ENCODE measurements around the gene DHX58.

DHX58 gene

DNA sequence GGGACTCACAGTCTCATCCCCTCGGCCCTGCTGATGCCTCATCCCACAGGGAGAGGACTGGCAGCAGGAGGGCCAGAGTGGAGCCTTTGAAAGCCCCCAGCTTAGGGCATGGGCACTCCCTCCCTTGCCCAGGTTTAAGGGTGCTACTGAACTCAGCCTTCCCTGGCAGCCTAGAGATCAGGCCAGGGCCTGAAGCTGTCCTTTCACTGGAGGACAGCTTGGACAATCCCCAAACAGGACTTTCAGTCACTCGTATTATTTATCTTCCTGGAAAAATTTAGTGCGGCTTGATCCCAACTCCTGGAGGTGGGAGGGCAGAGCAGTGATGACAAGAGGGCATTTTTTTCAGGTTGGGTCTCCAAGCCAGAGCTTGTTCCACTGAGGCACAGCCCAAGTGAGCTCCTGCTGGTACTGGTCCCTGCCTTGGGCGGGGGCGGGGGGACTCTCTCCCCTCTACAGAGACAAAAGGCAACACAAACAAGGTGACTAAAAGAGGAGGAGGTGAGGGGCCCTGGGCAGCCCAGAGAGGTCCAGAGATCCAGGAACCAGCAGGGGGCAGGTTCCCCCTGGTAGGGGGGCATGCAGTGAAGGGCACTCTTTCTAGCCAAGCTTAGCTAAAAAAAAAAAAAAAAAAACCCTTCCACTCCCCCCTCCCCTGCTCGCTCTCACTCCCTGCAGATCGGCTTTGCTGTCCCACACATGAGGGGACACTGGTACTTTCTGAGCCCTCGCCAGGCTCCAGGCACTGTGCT lies 16.0 kb downstream of the DHX58 start:
- Histone ChIP-seq H3K36me3 (ENCODE audit: control insufficient read depth, insufficient read depth, low read length) (peaks cover 3% of the 10 kb centered on the region; the same call in 1 of the 2 replicates), H3K27me3 (ENCODE audit: control insufficient read depth, insufficient read depth, low read length) (peaks cover 13% of the 10 kb centered on the region; the same call in 1 of the 2 replicates), H3K9me3 (ENCODE audit: control insufficient read depth, insufficient read depth, low read length) (no peaks in the 10 kb centered on the region), H3K4me1 (ENCODE audit: control insufficient read depth, insufficient read depth, low read length) (peaks cover 1% of the 10 kb centered on the region), H3K4me3 (ENCODE audit: low read length) (no peak overlapping the region), H3K27ac (ENCODE audit: low read length) (no peak overlapping the region)
- DNase-seq (ENCODE audit: low read depth, low spot score), result no peak
- no CpG with 5 or more reads among the region's 8 CpGs for WGBS (ENCODE audit: insufficient coverage, insufficient read length)

DNA sequence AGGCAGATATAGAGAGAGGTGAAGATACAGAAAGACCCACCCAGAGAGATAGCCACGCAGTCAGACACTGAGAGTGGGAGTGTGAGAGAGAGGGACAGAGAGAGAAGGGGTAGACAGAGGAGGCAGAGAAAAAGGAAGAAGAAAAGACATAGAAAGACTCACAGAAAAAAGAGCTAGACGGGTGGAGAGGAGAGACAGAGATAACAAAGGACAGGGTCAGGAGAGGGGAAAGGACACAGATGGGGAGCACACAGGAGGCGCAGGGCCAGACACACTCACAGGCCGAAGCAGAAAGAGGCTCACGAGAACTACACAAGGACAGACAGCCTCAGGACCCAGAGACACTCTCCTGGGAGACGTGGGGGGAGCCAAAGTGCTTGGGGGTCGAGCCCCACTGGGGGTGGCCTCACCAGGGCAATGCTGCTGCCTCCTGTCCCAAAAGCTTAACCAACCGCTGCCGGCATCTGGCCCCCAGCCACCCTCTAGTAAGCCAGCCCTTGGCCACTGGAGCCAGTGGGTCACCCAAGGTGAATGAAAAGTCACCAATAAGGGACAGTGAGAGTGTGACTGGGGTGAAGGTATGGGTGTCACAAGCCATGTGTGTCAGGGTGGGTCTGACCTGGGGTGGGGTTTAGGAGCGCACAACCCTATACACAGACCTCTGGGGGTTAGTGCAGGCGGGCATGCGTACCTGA lies 18.0 kb downstream of the DHX58 start:
- H3K36me3 ChIP-seq (ENCODE audit: control insufficient read depth, insufficient read depth, low read length), result peaks cover 3% of the 10 kb centered on the region; the same call in 1 of the 2 replicates
- H3K27me3 ChIP-seq (ENCODE audit: control insufficient read depth, insufficient read depth, low read length), result peaks cover 13% of the 10 kb centered on the region; the same call in 1 of the 2 replicates
- H3K4me1 ChIP-seq (ENCODE audit: control insufficient read depth, insufficient read depth, low read length), result peaks cover 1% of the 10 kb centered on the region
- no CpG with 5 or more reads among the region's 12 CpGs for WGBS (ENCODE audit: insufficient coverage, insufficient read length)
- no peak overlapping the region for H3K27ac ChIP-seq (ENCODE audit: low read length)
- no peaks in the 10 kb centered on the region for H3K9me3 ChIP-seq (ENCODE audit: control insufficient read depth, insufficient read depth, low read length)
- H3K4me3 ChIP-seq (ENCODE audit: low read length), result no peak overlapping the region
- DNase-seq (ENCODE audit: low read depth, low spot score), result no peak

DNA sequence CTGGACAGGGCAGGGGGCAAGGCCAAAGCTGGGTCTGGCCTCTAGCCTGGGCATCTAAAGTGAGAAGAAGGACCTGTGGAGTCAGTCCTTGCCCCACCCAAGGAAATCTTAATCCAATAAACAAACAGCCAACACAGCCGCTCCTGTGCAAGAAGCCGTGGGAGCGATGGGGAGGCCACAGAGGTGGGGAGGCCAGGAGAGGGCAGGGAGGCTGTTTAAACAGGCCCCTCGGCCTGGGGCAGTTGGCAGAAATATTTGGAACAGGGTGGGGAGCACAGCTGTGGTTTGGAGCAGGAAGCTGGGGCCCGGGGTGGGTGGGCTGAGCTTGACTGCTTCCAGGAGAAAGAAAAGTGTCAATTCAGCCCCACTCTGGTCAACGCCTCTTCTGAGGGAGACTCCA lies 19.6 kb downstream of the DHX58 start:
- H3K4me1 ChIP-seq (ENCODE audit: control insufficient read depth, insufficient read depth, low read length), result peaks cover 1% of the 10 kb centered on the region; the same call in 1 of the 2 replicates
- peaks cover 3% of the 10 kb centered on the region; the same call in 1 of the 2 replicates for H3K36me3 ChIP-seq (ENCODE audit: control insufficient read depth, insufficient read depth, low read length)
- no CpG with 5 or more reads among the region's 6 CpGs for WGBS (ENCODE audit: insufficient coverage, insufficient read length)
- H3K4me3 ChIP-seq (ENCODE audit: low read length), result no peak overlapping the region
- H3K9me3 ChIP-seq (ENCODE audit: control insufficient read depth, insufficient read depth, low read length), result no peaks in the 10 kb centered on the region
- H3K27me3 ChIP-seq (ENCODE audit: control insufficient read depth, insufficient read depth, low read length), result peaks cover 10% of the 10 kb centered on the region; the same call in 1 of the 2 replicates
- DNase-seq (ENCODE audit: low read depth, low spot score), result no peak
- no peak overlapping the region for H3K27ac ChIP-seq (ENCODE audit: low read length)

DNA sequence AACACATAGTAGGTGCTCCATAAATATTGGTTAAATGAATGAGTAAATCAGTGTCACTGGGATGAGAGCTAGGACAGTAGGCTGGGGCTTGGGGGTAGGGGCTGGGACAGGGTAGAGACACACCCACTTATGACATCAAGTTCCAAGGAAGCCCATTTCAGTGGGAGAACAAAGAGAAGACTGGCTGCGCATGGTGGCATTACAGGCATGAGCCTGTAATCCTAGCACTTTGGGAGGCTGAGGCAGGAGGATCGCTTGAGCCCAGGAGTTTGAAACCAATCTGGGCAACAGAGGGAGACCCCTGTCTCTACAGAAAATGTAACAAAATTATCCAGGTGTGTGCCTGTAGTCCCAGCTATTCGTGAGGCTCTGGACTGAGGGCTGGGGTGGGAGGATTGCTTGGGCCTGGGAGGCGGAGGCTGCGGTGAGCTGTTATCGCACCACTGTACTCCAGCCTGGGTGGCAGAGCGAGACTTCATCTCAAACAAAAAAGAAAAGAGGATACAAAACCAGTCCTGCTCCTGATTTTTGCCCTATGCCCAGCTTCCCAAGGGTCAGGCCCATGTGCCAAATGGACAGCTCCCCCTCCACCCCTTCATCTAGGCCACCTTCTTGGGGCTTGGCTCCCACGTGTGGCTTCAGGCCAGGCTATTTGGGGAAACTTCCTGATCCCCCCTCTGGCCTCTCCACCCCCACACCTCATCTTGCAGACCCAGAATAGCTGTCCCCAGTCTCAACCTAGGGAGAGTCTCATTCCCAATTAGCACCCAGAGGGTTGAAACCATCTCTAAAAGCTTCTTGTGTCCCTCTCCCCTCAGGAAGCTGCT lies 21.3 kb downstream of the DHX58 start:
- no peak for DNase-seq (ENCODE audit: low read depth, low spot score)
- no CpG with 5 or more reads among the region's 8 CpGs for WGBS (ENCODE audit: insufficient coverage, insufficient read length)
- no peaks in the 10 kb centered on the region for H3K27me3 ChIP-seq (ENCODE audit: control insufficient read depth, insufficient read depth, low read length)
- H3K36me3 ChIP-seq (ENCODE audit: control insufficient read depth, insufficient read depth, low read length), result peaks cover under 1% of the 10 kb centered on the region; the same call in 1 of the 2 replicates
- no peaks in the 10 kb centered on the region for H3K9me3 ChIP-seq (ENCODE audit: control insufficient read depth, insufficient read depth, low read length)
- no peak overlapping the region for H3K27ac ChIP-seq (ENCODE audit: low read length)
- H3K4me3 ChIP-seq (ENCODE audit: low read length), result no peak overlapping the region
- peaks cover 1% of the 10 kb centered on the region; the same call in 1 of the 2 replicates for H3K4me1 ChIP-seq (ENCODE audit: control insufficient read depth, insufficient read depth, low read length)

DNA sequence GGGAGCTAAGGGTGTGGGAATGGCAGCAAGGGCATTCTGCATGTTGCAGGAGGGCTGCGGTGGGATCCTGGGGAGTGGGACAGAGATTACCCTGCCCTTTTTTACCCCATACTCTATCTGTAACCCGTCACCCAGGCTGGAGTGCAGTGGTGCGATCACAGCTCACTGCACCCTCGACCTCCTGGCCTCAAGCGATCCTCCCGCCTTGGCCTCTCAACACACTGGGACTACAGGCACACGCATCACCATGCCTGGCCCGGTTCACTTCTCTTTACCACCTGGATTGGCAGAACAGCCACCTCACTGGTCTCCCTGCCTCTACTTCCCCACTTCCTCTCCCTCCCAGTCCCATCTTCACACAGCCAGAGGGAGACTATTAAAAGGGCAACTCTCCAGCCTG lies 23.8 kb downstream of the DHX58 start:
- H3K27me3 ChIP-seq (ENCODE audit: control insufficient read depth, insufficient read depth, low read length), result no peaks in the 10 kb centered on the region
- no CpG with 5 or more reads among the region's 8 CpGs for WGBS (ENCODE audit: insufficient coverage, insufficient read length)
- H3K4me3 ChIP-seq (ENCODE audit: low read length), result no peak overlapping the region
- H3K9me3 ChIP-seq (ENCODE audit: control insufficient read depth, insufficient read depth, low read length), result no peaks in the 10 kb centered on the region
- H3K27ac ChIP-seq (ENCODE audit: low read length), result no peak overlapping the region
- DNase-seq (ENCODE audit: low read depth, low spot score), result no peak
- peaks cover 1% of the 10 kb centered on the region; the same call in 1 of the 2 replicates for H3K4me1 ChIP-seq (ENCODE audit: control insufficient read depth, insufficient read depth, low read length)
- no peaks in the 10 kb centered on the region for H3K36me3 ChIP-seq (ENCODE audit: control insufficient read depth, insufficient read depth, low read length)

DNA sequence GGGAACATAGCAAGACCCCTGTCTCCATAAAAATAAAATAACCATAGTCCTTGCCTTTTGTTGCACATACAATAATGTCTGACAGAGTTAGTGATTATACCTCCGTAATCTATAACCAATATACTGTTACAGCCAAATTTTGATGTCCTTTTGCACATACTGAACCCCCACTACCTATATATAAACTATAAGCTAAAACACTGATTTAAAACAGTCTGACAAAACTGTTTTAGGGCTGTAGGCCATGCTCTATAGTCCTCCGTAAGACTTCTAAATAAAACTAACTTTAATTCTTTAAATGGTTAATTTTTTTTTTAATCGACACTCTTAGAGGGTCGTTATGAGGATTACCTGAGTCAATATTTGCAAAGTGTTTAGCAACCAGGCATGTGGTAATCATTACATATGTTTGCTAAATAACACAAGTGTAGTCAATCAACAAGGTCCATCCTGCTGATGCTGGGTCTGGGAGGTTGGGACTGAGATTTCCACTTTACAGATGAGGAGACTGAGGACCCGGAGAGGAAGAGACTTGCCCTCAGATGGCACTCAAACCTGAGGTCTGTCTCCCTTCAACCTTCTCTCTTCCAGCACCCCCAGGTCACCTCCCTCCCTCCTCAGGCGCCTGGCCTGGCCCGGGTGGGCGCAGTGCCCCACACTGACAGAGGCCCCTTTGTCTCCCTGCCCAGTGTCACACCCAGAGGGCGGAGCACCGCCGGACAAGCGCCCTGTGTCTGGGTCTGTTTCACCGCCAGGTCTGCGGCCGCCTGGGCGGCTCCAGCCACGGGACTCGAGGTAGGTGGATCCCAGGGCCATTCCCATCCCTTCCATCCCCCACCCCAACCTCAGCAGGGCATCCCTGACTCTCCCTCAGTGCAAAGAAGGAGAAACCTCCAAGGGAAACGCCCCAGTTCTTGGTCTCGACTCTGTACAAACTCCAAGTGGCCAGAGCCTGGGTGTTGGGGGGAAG lies 24.5 kb downstream of the DHX58 start:
- no peak for DNase-seq (ENCODE audit: low read depth, low spot score)
- Histone ChIP-seq H3K27me3 (ENCODE audit: control insufficient read depth, insufficient read depth, low read length) (no peaks in the 10 kb centered on the region), H3K4me3 (ENCODE audit: low read length) (no peak overlapping the region), H3K9me3 (ENCODE audit: control insufficient read depth, insufficient read depth, low read length) (no peaks in the 10 kb centered on the region), H3K27ac (ENCODE audit: low read length) (no peak overlapping the region), H3K36me3 (ENCODE audit: control insufficient read depth, insufficient read depth, low read length) (no peaks in the 10 kb centered on the region), H3K4me1 (ENCODE audit: control insufficient read depth, insufficient read depth, low read length) (peaks cover 1% of the 10 kb centered on the region; the same call in 1 of the 2 replicates)
- no CpG with 5 or more reads among the region's 20 CpGs for WGBS (ENCODE audit: insufficient coverage, insufficient read length)

DNA sequence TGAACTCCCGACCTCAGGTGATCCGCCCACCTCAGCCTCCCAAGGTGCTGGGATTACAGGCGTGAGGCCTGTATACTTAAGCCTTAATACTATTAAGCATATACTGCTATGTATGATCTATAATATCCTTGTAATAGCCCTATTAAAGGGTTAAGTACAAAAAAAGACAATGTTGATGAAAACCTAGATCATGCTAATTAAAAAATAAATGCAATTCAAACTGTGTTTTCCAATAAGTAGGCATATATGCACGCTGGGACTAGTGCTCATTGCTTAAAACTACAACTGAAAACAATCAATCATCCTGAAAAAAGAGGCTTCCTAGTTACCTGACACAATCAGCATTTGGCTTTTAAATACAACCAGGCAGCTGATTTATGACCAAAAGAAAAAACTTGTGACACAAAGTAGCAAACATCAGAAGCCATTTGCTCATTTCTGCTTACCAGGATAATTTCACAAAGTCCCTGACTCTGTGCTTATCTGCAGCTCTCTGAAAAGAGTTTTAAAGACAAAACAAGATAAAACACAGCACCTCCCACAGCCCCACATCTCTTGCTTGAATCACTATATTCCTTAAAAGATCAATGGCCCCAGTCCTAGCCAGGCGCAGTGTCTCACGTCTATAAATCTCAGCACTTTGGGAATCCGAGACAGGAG lies 25.3 kb downstream of the DHX58 start:
- Histone ChIP-seq H3K9me3 (ENCODE audit: control insufficient read depth, insufficient read depth, low read length) (no peaks in the 10 kb centered on the region), H3K4me3 (ENCODE audit: low read length) (no peak overlapping the region), H3K27ac (ENCODE audit: low read length) (no peak overlapping the region), H3K4me1 (ENCODE audit: control insufficient read depth, insufficient read depth, low read length) (no peaks in the 10 kb centered on the region), H3K36me3 (ENCODE audit: control insufficient read depth, insufficient read depth, low read length) (no peaks in the 10 kb centered on the region), H3K27me3 (ENCODE audit: control insufficient read depth, insufficient read depth, low read length) (no peaks in the 10 kb centered on the region)
- DNase-seq (ENCODE audit: low read depth, low spot score), result no peak
- WGBS (ENCODE audit: insufficient coverage, insufficient read length), result no CpG with 5 or more reads among the region's 7 CpGs

DNA sequence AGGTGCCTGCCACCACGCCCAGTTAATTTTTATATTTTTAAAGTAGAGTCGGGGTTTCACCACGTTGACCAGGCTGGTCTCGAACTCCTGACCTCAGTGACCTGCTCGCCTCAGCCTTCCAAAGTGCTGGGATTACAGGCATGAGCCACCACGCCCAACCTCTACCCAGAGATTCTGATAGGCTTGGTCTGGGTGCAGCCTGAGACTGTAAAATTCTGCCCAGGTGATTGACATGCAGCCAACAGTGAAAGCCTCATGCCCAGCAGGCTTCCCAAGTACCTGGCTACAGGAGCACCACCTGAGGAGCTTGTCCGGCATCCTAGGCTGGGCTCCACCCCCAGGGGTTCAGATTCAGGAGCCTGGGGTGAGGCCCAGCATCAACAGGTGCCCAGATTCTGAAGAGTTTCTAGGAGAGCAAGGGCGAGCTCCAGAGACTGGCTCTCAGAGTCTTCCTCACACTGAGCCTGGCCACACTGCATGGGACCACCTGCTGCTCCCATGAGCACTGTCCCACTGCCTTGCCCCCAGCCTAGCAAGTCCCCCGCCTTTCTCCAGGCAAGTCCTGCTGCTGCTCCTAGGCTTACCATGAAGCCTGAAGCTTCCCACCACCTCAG lies 30.9 kb downstream of the DHX58 start:
- Histone ChIP-seq H3K4me3 (ENCODE audit: low read length) (no peak overlapping the region), H3K4me1 (ENCODE audit: control insufficient read depth, insufficient read depth, low read length) (0 out of 2 replicates have a peak, but pooled peaks cover 1% of the 10 kb centered on the region), H3K36me3 (ENCODE audit: control insufficient read depth, insufficient read depth, low read length) (no peaks in the 10 kb centered on the region), H3K9me3 (ENCODE audit: control insufficient read depth, insufficient read depth, low read length) (no peaks in the 10 kb centered on the region), H3K27ac (ENCODE audit: low read length) (no peak overlapping the region), H3K27me3 (ENCODE audit: control insufficient read depth, insufficient read depth, low read length) (no peaks in the 10 kb centered on the region)
- no peak for DNase-seq (ENCODE audit: low read depth, low spot score)
- no CpG with 5 or more reads among the region's 9 CpGs for WGBS (ENCODE audit: insufficient coverage, insufficient read length)

DNA sequence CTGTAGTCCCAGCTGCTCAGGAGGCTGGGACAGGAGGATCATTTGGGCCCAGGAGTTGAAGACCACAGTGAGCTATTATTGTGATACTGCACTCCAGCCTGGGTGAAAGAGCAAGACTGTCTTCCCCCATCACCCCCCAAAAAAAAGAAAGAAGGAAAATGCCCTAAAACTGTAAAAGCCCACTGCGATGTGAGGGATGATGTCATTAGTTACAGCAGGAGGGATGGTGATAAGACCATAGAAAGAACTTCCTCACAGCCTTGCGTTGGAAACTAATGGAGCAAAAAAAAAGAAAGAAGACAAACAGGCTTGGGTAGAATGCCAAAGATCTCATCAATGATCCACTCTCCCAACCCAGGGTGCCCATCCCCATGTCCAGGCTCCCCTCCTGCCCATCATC lies 33.0 kb downstream of the DHX58 start:
- Histone ChIP-seq H3K27me3 (ENCODE audit: control insufficient read depth, insufficient read depth, low read length) (no peaks in the 10 kb centered on the region), H3K36me3 (ENCODE audit: control insufficient read depth, insufficient read depth, low read length) (no peaks in the 10 kb centered on the region), H3K4me1 (ENCODE audit: control insufficient read depth, insufficient read depth, low read length) (0 out of 2 replicates have a peak, but pooled peaks cover 1% of the 10 kb centered on the region), H3K9me3 (ENCODE audit: control insufficient read depth, insufficient read depth, low read length) (no peaks in the 10 kb centered on the region), H3K4me3 (ENCODE audit: low read length) (no peak overlapping the region), H3K27ac (ENCODE audit: low read length) (no peak overlapping the region)
- no CpG with 5 or more reads among the region's 2 CpGs for WGBS (ENCODE audit: insufficient coverage, insufficient read length)
- DNase-seq (ENCODE audit: low read depth, low spot score), result no peak

Measured in iPS DF 6.9 (cell line).